GM11168 (cell line): ENCODE results near the gene MAP2K3.
"Not testable (repeated sequence)": the region's sequence is repeated elsewhere in the genome, so short reads cannot be mapped to it uniquely, and the experiment has no call there.

Source experiments
- in situ Hi-C: fragments of 300-500 bp; cut with MboI; formaldehyde crosslinking; loops from one replicate; pipeline ENCODE4 v1.12.0; 2022; ENCODE audit warnings: low sequenced_read_pairs; ENCODE audit not compliant: unreplicated experiment

Gene MAP2K3

DNA sequence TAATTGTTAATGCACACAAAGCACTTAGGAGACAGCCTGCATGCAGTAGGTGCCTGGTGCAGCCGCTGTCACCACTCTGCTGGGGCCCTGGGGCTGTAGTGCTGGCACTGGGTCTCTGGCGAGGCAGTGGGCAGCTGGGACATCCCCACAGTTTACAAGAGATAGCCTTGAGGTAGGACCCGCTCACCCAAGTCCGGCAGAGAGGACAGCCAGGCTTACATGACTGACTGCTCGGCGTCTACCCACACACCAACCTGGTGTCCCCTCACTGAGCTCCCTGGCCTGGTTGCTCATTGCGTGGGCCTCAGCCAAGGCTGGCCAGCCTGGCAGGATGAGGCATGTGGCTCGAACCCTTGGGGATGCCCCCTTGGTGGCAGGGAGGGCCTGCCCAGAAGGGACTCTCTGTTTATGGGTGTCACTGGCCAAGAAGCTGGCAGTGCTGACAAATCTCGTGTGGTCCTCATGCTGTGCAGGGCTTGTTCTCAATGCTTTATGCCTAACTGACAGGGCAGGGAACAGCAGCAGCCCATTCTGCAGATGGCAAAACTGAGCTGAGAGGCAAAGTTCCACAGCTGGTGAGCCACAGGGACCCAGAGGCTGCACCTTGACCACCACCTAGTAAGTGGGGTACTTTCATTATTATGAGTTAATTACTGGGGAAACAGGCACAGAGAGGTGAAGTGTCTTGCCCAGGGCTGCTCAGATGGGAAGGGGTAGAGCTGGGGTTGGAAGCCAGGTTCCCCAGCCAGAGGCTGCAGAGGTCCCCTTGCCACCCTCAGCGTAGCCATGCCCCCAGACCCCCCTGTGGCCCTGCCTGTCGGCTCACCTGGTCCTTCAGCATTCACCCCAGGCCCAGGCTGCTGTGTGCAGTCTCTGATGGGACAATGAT, 58.8 kb downstream of the MAP2K3 start:
- in situ Hi-C loops = loop anchor here (5.0 kb wide), 1 partner anchor 404 kb away; no protein-coding TSS in a partner anchor

DNA sequence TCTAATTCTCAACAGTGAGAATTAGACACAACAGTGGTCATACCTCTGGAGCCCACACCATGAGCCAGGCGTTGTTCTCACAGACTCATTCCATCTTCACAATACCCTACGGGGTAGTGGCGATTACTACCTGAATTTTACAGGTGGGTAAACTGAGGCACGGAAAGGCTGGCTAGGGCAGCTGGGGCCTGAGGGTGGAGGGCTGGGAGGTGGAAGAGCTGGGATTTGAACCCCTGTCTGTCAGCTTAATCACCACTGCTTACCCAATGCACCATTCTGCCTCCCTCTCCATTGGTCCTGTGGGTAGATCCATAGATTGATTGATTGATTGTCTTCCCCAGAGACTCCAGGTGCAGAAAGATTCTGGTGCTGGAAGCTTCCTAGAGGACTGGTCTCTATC, 60.3 kb downstream of the MAP2K3 start:
- in situ Hi-C loops = loop anchor here (5.0 kb wide), 1 partner anchor 402 kb away; no protein-coding TSS in a partner anchor

DNA sequence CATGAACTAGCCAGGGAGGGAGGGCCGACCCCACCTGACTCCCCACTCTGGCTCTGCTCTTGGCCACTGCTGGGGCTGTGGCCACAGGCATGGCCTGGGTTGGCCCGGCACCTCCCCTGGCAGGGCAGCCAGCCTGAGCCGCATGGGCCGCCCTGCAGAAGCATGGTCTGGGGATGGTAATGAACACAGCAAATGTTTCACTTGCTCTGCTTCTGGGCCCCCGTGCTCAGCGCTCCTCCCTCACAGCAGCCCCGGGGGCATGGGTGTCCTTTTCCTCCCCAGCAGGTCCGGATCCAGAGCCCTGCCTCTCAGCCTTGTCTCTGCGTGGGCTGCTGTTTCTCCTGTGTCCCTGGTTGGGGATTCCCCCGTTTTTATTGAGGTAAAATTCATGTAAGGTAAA, 60.7 kb downstream of the MAP2K3 start:
- in situ Hi-C loops = no loop called here

DNA sequence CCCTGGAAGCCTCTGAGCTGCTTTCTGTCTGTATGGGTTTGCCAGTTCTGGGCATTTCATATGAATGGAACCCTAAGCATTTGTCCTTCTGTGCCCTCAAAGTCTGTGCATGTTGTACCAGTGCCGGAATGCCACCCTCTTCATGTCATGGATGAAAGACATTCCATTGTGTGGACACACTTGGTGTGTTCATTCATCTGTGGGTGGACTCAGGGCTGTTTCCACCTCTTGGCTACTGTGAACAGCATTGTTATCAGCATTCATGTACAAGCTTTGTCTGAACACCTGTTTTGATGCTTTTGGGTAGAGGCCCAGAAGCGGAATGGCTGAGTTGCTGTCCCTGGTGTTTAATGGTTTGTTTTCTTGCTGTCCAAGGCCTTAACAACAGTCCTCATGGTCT, 61.6 kb downstream of the MAP2K3 start:
- in situ Hi-C loops = not testable (repeated sequence)

DNA sequence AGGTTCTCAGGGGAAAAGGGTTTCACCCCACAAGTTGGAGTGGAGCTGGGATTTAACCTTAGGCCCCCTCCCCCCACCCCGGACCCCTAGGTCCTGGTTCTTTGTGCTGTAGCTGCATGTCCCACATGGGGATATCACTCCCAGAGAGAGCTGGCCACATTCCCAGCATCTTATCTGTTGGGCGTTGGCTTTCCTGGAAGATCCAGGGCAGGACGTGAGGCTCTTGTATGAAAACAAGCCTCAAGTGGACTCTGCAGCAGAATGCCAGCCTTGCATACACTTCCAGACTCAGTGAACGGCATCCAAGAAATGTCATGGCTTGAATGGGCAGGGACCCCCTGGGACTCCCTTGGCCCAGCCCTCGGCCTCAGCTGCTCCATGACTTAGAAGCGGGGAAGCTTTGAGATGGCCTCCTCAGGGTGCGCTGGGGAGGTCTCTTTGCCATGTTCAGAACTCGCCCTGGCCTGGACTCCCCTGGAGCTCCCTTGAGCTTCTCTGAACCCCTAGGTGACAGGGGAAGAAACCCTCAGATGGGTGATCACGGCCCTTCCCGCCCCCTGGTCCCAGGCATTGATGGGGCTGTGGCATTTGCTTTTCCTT, 62.2 kb downstream of the MAP2K3 start:
- in situ Hi-C loops = not testable (repeated sequence)

DNA sequence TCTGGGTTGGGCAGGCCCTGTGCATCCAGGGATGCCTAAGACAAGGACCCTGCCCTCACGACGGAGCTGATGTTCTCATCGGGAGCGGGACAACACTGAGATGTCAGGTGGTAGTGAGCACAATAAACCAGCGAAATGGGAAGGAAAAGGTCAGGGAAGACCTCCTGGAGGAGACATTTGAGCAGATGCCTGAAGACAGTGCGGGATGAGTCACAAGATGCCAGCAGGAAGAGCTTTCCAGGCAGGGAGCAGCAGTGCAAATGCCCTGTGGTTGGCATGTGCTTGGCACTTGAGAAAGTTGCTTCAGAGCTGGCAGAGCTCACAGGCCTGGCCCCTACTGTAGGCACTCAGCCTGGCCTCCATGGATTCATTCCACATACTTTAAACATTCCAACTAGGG, 63.1 kb downstream of the MAP2K3 start:
- in situ Hi-C loops = not testable (repeated sequence)

DNA sequence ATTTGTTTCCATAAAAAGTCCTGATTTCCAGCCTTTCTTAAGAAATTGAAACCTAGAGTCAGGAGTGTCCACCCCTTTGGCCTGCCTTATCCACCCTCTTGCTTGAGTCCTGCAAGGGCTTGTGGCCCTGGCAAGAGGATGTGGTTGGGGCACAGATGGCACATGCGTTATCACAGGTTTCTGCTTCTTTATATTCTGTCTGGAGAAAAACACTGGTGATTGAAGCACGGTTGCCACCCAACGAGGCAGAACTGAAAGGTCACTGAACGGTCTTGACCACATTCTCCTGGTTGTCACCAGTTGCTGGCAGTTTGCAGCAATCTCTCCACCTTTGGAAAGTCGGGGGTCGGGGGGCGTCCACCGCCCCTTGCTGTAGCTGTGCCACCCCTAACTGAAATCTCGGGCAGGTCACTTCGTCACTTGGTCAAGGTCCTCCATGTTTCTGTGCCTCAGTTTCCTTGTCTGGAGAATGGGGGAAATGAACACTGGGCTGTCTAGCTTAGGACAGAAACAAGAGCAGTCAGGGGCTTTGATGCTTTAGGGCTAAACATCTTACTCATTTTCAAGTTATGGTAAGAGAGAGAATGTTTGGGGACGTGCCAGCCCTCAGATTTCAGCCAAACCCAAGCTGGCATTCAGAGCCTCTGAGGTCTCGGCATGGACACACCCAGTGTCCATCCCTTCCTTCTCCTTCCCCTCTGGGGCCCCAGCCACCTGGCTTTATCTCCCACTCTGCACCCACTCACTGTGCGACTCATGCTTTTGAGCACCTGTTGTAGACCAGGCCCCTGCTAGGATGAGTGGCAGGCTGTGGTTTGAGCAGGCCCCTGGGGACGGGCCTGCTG, 63.8 kb downstream of the MAP2K3 start:
- in situ Hi-C loops = not testable (repeated sequence)

DNA sequence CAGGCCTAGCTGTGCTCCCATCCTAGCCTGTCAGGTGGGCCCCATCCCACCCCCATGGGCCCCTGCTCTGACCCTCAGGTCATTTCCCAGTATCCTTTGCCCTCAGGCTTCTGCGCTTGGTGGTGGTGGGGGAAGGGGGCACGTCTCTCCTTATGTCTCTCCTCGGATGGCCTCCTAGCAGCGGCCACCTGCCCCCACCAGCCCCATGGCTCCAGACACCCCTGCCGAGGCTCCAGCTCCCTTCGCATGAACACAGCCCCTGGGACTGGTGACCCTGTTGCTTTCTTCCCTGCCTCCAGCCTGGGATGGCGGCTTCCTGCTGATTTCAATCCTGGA, 64.4 kb downstream of the MAP2K3 start:
- in situ Hi-C loops = not testable (repeated sequence)

DNA sequence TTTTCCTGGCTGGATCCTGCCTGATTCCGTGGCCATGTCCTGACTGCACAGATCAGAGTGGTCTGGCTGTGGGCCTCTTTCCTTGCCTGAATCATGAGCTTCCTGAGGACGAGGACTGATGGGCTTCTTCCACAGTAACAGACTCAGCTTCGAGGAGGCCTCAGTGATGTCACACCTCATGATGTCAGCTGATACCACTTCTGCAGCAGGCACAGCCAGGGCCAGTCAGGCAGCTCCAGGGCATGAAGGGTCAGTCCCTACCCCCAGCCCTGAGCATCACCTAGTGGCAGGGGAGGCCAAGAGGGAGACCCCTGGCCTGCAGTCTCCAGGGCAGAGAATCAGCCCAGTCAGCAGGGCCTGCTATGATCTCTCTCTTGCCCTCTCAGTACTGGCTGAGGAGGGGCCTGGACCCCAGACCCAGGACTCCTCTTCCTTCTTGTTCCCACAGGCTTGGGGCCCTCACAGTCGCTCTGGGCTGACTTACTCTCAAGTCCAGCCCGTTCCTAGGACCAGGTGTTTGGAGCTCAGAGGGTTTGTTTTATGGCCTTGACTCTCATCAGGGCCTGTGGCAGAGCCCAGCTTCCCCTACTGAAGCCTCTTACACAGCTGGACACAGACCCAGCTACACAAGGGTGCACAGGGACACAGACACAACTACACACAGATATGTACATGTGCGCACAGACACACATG, 65.0 kb downstream of the MAP2K3 start:
- in situ Hi-C loops = not testable (repeated sequence)

DNA sequence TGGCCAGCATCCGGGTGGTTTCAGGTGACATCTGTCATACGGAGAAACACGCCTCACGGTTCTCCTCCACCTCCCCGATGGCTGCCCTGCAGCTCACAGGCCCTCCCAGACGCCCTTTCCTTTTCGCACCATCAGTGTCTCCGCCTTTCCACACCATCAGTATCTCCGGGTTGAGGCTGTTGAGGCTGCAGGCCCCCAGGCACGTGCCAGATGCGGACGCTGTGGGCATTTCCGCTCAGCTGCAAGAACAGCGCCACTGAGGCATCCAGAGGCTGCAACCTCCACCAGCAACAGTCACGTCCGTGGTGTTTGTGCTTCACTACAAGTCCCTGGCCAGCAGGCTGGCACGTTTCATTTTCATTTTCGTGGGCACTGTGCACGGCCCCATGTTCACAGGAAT, 66.0 kb downstream of the MAP2K3 start:
- in situ Hi-C loops = not testable (repeated sequence)

DNA sequence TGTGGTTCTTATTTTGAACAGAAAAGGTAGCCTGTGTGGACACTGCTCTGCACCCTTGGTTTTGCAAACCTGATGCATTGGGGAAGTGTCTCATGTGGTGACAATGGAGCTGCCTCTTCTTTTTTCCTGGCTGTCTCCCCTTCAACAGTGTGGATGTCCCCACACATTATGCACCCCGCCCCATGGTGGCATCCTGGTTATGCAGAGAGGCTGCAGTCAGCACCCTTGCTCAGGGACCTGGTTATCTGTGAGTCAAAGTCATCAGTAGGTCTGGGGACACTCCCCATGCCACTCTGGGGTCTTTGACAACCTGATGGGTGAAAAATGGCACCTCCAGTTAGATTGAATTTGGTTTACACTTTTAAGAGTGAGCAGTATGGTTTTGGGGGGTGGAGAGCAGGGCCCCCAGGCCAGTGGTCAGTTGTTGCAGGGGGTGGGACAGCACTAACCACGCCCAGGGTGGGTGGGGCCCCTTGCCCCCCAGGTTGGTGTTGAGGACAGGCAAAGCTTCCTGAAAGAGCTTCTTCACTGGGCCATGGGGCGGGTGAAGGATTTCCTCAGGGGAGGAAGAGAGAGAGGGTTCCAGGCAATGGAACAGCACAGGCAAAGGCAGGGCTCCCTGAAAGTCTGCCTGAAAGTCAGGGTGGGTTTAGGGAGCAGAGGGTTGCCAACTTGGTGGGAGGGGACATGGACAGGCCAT, 67.0 kb downstream of the MAP2K3 start:
- in situ Hi-C loops = no loop called here

DNA sequence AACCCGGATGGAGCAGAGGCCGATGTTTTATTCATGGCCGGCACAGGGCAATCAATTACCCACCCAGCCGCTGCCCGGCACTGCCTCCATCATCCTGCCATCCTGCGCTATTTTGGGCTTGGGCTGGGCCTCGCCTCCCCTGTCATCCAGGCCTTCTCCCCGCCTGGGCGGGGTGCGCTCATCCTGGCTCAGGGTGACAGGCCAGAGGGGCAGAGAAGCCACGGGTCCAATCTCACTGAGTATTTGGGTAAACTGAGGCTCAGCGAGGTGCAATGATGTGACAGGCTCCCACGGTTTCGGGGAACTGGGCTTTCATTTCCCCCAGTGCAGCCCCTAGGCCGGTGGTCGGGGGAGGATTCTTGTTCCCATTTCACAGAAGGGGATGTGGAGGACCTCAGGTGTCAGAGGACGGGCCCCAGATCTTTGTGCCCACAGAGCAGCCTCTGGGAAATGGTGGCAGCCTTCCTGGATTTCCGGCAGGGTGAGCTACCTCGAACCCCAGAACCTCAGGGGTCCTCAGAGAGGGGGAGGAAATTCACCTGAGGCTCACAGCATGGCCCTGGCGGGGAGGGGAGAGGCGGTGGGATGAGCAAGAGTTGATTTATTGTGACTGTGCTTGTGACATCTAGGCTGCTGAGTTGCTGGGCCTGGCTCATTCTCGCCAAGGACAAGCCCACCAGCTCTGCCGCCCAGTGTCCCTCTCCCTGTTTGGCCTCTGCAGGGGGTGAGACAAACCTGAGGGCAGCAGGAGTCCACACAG, 67.9 kb downstream of the MAP2K3 start:
- in situ Hi-C loops = no loop called here

DNA sequence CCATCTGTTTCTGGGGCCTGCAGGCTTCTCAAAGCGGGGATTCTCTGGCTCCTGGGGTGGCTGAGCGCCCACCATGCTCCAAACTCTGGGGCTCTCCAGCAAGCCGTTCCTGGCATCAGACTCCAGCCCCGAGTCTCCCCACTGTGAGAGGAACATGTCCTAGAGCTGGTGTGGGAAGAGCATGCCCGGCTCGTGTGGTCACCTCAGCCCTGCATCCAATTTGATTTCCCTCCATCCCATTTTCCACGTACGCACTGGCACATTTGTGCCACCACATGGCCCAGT, 68.4 kb downstream of the MAP2K3 start:
- in situ Hi-C loops = no loop called here

DNA sequence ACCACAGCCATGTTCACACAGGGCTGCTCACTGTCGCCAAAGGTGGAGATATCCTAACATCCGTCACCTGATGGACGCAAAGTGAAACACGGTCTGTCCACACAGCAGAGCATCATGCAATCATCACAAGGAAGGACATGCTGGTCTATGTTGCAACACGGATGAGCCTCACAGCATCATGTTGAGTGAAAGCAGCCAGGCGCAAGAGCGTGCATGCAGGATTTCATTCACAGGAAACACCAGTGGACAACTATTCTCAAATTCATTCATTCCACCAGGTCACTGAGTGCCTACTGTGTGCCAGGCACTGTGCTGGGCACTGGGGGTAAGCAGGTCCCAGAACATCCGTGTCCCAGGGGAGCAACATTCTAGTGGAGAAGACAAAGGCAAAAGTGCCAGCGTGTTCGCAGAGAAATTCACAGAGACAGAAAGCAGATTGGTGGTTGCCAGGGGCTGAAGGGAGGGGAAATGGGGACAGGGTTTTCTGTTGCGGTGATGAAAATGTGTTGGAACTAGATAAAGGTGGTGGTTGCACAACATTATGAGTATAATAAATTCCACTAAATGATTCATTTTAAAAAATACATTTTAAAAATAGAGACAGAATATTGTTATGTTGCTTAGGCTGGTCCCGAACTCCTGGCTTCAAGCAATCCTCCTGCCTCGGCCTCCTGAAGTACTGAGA, 69.0 kb downstream of the MAP2K3 start:
- in situ Hi-C loops = no loop called here

DNA sequence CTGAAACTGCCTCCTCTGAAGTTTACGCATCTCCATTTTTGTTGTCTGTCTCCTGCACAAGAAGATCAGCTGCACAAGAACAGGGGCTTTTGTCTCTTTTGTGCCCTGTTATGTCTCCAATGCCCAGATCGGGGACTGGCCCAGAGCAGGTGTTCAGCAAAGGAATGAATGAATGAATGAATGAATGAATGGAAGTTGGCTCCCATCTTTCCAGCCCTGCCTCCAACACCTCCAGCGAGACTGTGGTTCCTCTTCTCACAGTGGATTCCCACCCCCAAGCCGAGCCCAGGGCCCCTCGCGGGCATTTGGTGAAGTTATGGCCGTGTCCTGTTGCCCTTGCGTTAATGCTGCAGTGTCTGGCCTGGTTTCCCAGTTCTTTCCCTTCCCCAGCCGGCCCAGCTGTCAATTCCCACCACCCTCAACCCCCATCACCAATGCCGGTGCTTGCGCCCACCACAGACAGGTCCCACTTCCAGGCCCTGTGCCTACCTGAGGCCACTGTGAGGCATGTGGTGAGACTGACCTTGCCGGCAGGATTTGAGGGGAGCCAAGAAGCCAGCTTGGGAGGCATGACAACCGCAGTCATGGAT, 70.4 kb downstream of the MAP2K3 start:
- in situ Hi-C loops = no loop called here

DNA sequence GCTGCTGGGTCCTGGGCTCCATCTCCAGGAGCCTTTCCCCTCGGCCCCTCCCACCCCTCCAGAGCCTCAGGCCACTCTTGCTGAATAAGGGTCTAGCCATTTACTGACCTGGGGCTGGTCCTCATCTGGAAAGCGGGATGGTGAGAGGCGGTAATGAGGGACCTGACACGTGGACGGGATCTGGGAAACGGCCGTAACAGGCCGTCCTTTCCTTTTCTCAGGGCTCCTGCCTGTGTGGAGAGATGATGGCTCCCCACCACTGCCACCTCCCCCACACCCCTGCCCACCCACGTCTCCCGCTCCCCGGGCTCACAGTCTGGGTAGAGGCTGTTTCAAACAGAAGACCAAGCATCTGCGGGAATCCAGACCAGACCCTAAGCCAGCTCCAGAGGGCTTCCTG, 71.1 kb downstream of the MAP2K3 start:
- in situ Hi-C loops = no loop called here

DNA sequence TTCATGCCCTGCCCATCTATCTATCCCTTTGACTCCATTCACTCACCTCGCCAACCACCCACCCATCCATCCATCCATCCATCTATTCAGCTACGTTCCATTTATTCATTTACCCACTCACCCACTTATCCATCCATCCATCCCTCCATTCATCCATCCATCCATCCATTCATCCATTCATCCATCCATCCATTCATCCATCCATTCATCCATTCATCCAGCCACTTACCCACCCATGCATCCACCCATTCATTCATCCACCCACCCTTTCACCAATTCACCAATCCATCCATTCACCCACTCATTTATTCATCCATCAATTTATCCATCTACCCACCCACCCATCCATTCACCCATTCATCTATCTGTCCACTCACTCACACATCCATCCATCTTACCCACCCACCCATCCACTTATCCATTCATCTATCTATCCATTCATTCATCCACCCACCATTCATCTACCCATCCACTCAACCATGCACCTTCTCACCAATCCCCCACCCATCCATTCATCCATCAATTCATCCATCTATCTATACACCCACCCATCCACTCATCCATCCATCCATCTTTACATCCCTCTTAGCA, 72.1 kb downstream of the MAP2K3 start:
- in situ Hi-C loops = no loop called here

DNA sequence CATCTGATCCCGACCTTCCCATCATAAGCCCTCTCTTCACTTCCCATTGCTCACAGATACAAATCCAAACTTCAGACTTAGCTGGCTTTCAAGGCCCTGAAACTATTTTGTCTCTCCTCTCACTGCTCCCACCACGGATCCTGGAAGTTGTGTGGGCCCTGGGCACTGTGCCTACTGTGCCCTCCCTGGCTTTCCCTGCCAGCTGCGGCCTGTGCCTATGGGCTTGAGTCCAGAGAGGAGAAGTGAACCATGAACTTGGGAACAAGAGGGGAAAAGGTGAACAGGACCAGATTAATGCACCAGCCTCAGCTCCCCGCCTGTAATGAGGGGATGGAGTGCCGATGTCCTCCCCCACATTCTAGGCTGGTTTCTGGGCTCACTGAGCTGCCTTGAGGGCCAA, 72.8 kb downstream of the MAP2K3 start:
- in situ Hi-C loops = no loop called here
